DOHH2 (cell line): ENCODE results near the gene ALG3.

ENCODE experiments used
- H3F3A ChIP-seq: fragments of 200-600 bp; sonication (generic), shearing (Covaris generic); 2 replicates; pipeline ENCODE4 v1.6.0; 2016; ENCODE audit warnings: antibody characterized with exemption, mild to moderate bottlenecking; ENCODE audit not compliant: control insufficient read depth, insufficient read depth
- H3K27ac ChIP-seq: fragments of 200-600 bp; sonication (generic); 2 replicates; pipeline ENCODE4 v1.5.1; 2014; ENCODE audit warnings: low read depth, mild to moderate bottlenecking, low read length, moderate library complexity
- H3K27me3 ChIP-seq: fragments of 200-600 bp; sonication (generic); 2 replicates; pipeline ENCODE4 v1.6.1; 2014; ENCODE audit warnings: mild to moderate bottlenecking, low read length, mixed read lengths; ENCODE audit not compliant: control insufficient read depth
- H3K36me3 ChIP-seq: fragments of 200-600 bp; sonication (generic); 2 replicates; pipeline ENCODE4 v1.6.1; 2014; ENCODE audit warnings: mild to moderate bottlenecking, low read length, moderate library complexity, mixed read lengths; ENCODE audit not compliant: control insufficient read depth
- H3K4me1 ChIP-seq: fragments of 200-600 bp; sonication (generic); 2 replicates; pipeline ENCODE4 v1.6.1; 2014; ENCODE audit warnings: mild to moderate bottlenecking, low read length, mixed read lengths; ENCODE audit not compliant: control insufficient read depth
- H3K4me2 ChIP-seq: fragments of 200-600 bp; sonication (generic); 2 replicates; pipeline ENCODE4 v1.6.0; 2014; ENCODE audit warnings: mild to moderate bottlenecking, low read length, moderate library complexity
- H3K4me3 ChIP-seq: fragments of 200-600 bp; sonication (generic); 2 replicates; pipeline ENCODE4 v1.5.1; 2014; ENCODE audit warnings: mild to moderate bottlenecking, low read length, mixed read lengths
- H3K79me2 ChIP-seq: fragments of 200-600 bp; sonication (generic); 2 replicates; pipeline ENCODE4 v1.6.1; 2014; ENCODE audit warnings: mild to moderate bottlenecking, low read length, mixed read lengths; ENCODE audit not compliant: control insufficient read depth
- H3K9me2 ChIP-seq: fragments of 200-600 bp; sonication (generic); replicated peaks from 2 replicates; pipeline ENCODE4 v1.6.1; 2014; ENCODE audit warnings: mild to moderate bottlenecking, low read length, mixed read lengths; ENCODE audit not compliant: control insufficient read depth
- H3K9me3 ChIP-seq: fragments of 200-600 bp; sonication (generic); 2 replicates; pipeline ENCODE4 v1.6.1; 2014; ENCODE audit warnings: antibody characterized with exemption, low read length, mixed read lengths; ENCODE audit not compliant: control insufficient read depth, insufficient read depth
- H4K20me1 ChIP-seq: fragments of 200-600 bp; sonication (generic); 2 replicates; pipeline ENCODE4 v1.6.0; 2014; ENCODE audit warnings: low read depth, mild to moderate bottlenecking, antibody characterized with exemption, low read length, moderate library complexity; ENCODE audit not compliant: control insufficient read depth, insufficient read depth
- EZH2phosphoT487 ChIP-seq: fragments of 200-600 bp; sonication (generic); IDR thresholded peaks from 2 replicates; pipeline ENCODE4 v1.6.1; 2017; ENCODE audit warnings: borderline replicate concordance, mild to moderate bottlenecking, antibody characterized with exemption, low read length, moderate library complexity, mixed read lengths
- TF ChIP-seq, protein P1 (sequence below): fragments of 200-600 bp; sonication (generic); IDR thresholded peaks from one replicate; pipeline ENCODE4 v1.5.1; 2014; ENCODE audit warnings: antibody characterized with exemption, mild to moderate bottlenecking, low read depth, low read length; ENCODE audit not compliant: poor library complexity, severe bottlenecking

Gene ALG3

DNA sequence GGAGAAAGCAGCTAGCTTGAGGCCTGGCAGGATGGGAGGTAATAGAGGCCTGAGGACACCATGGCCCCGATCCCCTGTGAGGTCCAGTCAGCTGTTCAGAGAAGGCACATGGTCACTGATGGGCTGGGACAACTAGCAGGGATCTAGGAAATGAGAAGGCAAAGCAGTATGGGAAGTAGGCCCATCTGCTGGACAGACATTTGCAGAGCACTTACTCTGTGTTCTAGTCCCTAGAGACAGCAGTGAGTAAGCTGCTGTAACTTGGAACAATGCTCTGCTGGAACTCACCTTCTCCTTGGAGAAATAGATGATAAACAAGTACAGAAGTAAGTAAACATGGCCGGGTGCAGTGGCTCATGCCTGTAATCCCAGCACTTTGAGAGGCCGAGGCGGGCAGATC, 34.2 kb upstream of the ALG3 start:
- TF ChIP-seq, protein P1, sequence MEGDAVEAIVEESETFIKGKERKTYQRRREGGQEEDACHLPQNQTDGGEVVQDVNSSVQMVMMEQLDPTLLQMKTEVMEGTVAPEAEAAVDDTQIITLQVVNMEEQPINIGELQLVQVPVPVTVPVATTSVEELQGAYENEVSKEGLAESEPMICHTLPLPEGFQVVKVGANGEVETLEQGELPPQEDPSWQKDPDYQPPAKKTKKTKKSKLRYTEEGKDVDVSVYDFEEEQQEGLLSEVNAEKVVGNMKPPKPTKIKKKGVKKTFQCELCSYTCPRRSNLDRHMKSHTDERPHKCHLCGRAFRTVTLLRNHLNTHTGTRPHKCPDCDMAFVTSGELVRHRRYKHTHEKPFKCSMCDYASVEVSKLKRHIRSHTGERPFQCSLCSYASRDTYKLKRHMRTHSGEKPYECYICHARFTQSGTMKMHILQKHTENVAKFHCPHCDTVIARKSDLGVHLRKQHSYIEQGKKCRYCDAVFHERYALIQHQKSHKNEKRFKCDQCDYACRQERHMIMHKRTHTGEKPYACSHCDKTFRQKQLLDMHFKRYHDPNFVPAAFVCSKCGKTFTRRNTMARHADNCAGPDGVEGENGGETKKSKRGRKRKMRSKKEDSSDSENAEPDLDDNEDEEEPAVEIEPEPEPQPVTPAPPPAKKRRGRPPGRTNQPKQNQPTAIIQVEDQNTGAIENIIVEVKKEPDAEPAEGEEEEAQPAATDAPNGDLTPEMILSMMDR, result no peak
- no peak overlapping the region for H3K27ac ChIP-seq

DNA sequence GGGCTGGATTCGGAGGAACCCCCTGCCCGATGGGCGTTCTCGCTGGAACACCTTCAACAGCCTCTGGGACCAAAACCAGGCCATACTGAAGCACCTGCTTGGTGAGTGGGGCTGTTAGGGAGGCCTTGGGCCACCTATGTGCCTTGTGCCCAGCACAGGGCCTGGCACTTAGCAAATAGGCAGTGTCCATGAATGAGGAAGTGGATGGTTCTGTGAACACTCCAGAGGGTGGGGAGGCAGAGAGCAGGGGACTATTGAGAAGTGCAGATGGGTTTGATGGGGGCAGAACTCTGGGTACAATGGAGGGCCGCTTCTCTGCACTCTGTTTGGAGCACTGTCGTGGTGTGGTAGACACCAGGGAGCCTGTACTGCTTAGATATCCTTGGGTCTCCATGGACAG, 28.6 kb upstream of the ALG3 start:
- TF ChIP-seq, protein P1, result no peak
- TF ChIP-seq EZH2phosphoT487, result no peak
- no peak overlapping the region for H3K4me3 ChIP-seq
- H3K9me3 ChIP-seq, result no peaks in the 10 kb centered on the region
- H3F3A ChIP-seq, result no peaks in the 10 kb centered on the region
- H3K27me3 ChIP-seq, result peaks cover 14% of the 10 kb centered on the region
- H3K4me2 ChIP-seq, result no peak overlapping the region
- H4K20me1 ChIP-seq, result no peaks in the 10 kb centered on the region
- H3K36me3 ChIP-seq, result no peaks in the 10 kb centered on the region
- no peaks in the 10 kb centered on the region for H3K9me2 ChIP-seq
- H3K79me2 ChIP-seq, result no peaks in the 10 kb centered on the region
- H3K4me1 ChIP-seq, result no peaks in the 10 kb centered on the region
- H3K27ac ChIP-seq, result no peak overlapping the region

More for the DNA sequence above, 34.2 kb upstream of the ALG3 start:
- Histone ChIP-seq H4K20me1 (no peaks in the 10 kb centered on the region), H3K27me3 (peaks cover 8% of the 10 kb centered on the region), H3K36me3 (no peaks in the 10 kb centered on the region), H3K9me2 (no peaks in the 10 kb centered on the region), H3F3A (no peaks in the 10 kb centered on the region), H3K9me3 (no peaks in the 10 kb centered on the region), H3K79me2 (no peaks in the 10 kb centered on the region), H3K4me2 (no peak overlapping the region), H3K4me1 (no peaks in the 10 kb centered on the region), H3K4me3 (no peak overlapping the region)

GRCh38 chr3:184275961-184276910, 27.5 kb upstream of the ALG3 start, which contains the start of gene ECE2:
ECE2 (plus strand) TSS chr3:184276022; CDS start chr3:184276154, 132 bp downstream.
- Histone ChIP-seq H3K79me2 (no peaks in the 10 kb centered on the region), H4K20me1 (no peaks in the 10 kb centered on the region), H3K27ac (no peak within 1 kb of the TSS), H3K9me2 (no peaks in the 10 kb centered on the region), H3K27me3 (peaks cover 14% of the 10 kb centered on the region), H3K4me2 (no peak within 1 kb of the TSS), H3K4me3 (no peak within 1 kb of the TSS), H3K4me1 (no peaks in the 10 kb centered on the region), H3K36me3 (no peaks in the 10 kb centered on the region), H3F3A (no peaks in the 10 kb centered on the region), H3K9me3 (no peaks in the 10 kb centered on the region)
- TF ChIP-seq, protein P1, result no peak
- TF ChIP-seq EZH2phosphoT487, result no peak
